ENCODE measurements around the gene TCEAL1.

GRCh38 chrX:103640401-103641155, 11.8 kb downstream of the TCEAL1 start:
- TF ChIP-seq CTCF (conservative IDR thresholded peaks at IDR 0.05) (no peak), ZFX (IDR thresholded peaks at IDR 0.05) (no peak)

Data from C4-2B (cell line).